HG03378 (cell line): ENCODE data around the gene TEX261.
A peak's percentile ranks its signal among the peaks of the same experiment; 100 is the strongest.
"Not testable (repeated sequence)": the region's sequence is repeated elsewhere in the genome, so short reads cannot be mapped to it uniquely, and the experiment has no call there.

Experiments used
- ATAC-seq: cut with Tn5 transposase; IDR thresholded peaks from one replicate; pipeline ENCODE4 v1.9.1; 2021; ENCODE audit warnings: mild to moderate bottlenecking, moderate library complexity; ENCODE audit not compliant: unreplicated experiment

TEX261 gene

DNA sequence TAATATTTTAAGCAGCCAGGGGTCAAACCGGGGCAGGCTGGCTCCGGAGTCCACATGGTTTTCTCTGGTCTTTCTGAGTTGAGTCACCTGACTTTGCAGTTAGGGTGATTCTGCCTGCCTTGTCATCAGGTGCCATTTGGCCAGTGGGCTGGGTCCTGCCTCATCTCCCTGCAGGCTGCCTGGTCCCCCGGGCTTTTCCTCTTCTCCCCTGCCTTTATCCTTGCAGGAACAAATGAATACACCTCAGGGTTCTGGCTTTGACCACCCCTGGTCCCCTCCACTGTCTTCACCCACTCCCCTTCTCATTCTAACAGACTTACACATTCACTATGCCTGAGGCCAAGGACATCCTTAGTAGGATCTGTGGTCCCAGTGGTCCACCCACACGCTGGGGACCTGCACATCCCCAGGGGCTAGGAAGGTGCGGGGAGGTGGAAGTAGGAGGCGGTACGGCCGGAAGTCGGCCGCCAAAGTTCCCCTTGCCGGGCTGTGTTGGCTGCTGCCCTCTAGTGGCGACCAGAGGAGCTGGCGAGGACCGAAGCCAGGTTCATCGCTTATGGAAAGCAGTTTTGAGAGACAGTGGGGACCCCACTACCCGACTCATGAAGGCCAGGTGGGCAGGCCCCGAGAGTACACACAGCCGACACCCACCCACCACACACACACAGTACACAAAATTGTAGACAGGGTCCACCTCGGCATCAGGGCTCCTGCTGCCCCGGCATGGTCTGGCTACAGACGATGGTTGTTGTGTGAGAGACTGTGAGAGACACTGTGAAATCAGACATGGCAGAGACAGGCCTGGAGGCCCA lies 6.3 kb upstream of the TEX261 start:
- peak; percentile 87 for ATAC-seq

DNA sequence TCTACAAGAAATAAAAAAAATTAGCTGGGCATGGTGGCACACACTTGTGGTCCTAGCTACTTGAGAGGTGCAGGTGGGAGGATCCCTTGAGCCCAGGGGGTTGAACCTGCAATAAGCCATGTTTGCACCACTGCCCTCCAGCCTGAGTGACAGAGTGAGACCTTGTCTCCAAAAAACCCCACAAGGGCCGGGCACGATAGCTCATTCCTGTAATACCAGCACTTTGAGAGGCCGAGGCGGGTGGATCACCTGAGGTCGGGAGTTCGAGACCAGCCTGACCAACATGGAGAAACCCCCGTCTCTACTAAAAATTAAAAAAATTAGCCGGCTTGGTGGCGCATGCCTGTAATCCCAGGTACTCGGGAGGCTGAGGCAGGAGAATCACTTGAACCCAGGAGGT lies 5.3 kb upstream of the TEX261 start:
- ATAC-seq: not testable (repeated sequence)

DNA sequence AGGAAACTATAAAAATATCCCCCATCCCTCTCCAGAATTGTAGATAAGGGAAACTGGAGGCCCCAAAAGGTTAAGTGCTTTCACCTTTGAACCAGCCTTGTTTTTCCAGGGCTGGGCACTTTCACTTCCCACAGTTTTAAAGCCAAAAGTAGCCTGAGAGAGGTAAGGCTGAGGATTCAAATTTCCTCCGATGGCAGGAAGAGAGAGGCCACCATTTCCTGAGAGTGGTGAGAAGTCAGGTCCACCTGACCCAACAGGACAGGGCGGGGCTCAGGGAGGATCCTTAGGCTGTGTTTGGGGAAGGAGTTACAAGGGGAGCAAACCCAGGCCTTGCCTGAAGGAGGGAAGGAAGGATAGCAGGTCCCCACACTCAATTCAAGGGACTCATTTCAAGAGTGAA lies 4.7 kb upstream of the TEX261 start:
- no peak for ATAC-seq

- not testable (repeated sequence) for ATAC-seq
Measured at GRCh38 chr2:70998885-70999284, 4.2 kb upstream of the TEX261 start.

DNA sequence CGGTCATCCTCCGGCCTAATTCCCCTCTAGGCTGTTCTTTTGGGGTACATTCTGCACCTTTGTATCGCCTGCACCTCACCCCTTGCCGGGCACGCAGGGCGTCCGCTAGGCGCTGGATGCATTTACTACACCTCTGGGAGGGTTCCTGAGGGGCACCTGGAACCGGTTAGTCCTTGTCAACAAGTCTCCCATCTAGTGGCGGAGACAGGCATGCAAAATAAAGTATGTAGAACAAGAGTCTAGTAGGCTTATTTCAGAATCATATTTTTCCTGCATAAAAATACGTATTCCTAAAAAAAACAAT lies 705 bp upstream of the TEX261 start:
- ATAC-seq: peak; percentile 46

DNA sequence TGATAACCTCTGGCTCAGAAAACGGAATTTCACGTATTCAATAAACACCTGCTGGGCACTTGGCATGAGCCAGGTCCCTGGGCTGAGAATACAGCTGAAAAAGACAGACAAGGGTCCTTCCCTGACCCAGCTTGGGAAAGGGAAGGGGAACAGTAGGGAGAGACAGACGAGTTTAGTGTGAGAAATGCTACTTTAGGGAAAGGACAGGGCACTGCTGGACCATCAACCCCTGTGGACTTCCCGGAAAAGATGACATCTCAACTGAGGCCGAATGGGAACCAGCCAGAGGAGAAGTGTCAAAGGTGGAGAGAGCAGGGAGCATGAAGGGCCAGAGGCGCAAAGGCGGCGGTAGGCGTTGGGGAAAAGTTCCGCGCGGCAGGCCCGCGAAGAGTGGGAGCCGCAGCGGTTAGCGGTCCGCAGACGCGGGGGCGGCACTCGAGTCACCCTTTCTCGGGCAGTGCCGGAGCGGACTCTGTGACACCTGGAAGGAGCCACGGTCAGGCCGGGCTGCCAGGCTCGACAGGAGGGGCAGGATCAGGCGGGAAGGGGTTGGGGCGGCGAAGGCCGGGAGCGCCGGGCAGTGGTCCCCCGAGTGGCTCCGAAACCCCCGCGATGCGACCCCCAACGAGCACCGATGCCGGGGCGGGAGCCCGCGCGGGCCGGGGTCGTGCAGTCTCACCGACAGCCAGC lies 519 bp downstream of the TEX261 start:
- peak; percentile 12 for ATAC-seq

DNA sequence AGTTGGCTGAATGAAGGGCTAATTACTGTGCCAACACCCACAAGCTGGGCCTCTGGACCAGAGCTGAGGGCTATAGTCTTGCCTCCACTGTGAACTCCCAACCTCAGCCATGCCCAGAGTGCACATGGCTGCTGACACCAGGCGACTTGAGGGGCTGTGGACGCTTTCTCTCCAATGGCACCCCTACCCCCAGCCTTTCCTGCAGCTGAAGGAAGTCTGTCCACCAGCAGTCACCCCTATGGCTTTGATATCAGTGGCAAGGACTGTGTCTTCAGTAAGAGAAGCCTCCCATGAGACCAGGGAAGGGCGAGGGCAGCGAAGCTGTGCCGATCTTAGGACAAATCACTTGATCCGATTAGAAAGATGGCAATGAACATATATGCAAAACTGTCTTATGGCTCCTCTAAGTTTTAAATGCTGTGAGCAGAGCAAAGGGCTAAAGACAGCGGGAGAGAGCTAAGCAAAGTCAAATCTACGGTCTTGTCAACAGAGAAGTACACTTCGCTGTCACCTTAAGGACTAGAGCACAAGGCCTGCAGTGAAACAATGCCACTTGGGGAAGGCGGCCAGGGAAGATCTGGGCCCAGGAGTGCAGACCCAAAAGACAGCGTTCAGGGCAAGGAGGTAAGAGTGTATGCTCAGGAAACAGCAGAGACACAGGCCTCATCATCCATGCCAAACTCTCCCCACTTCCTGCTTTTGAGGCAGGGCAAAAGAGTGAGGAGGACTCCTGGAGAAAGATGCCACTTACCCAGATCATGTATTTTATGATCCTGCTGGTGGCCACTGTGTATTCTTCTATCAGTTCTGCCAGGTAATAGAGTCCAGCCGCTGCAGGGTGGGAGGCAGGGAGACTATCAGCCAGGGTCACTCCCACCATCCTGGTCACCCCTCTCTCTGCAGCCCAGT lies 1.5 kb downstream of the TEX261 start:
- no peak for ATAC-seq

- ATAC-seq: no peak
Measured at GRCh38 chr2:70991742-70992141, 2.9 kb downstream of the TEX261 start.

GRCh38 chr2:70991142-70991541 lies 3.5 kb downstream of the TEX261 start:
- no peak for ATAC-seq

DNA sequence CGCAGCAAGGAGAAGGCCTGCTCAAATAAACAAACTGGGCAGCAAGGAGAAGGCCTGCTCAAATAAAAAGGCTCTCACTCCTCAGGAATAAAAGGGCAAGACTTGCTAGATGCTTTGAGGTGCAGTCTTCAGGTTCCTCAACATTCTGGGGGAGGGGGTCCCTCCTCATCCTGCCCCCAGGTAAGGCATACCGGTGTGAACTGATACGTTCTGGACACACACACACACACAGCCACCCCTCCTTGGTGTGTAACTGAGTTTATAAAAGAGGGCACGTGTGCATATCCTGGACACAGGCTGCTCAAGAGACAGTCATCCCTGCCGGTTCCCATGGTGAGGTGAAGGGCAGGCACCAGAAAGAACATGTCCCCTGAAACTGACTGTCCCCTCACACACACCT lies 4.5 kb downstream of the TEX261 start:
- no peak for ATAC-seq

GRCh38 chr2:70988726-70989648 lies 5.7 kb downstream of the TEX261 start:
- ATAC-seq: no peak

DNA sequence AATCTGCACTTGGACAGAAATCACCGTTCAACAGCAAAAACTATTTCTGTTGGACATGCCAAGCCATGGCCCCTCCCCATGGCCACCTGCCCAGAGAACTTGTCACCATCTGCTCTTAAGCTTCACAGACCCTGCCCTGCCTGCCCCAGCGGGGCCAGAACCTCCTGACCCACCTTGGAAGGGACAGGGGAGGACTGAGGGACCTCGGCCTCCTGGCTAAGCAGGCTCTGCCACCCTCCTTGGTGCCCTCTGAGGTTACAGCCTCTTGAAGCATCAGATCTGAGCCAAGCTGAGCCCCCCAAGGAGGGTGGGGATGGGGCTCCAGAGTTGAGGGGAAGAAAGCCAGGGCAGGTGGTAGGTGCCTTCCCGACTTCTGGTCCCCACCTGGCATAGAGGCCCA lies 6.5 kb downstream of the TEX261 start:
- no peak for ATAC-seq

DNA sequence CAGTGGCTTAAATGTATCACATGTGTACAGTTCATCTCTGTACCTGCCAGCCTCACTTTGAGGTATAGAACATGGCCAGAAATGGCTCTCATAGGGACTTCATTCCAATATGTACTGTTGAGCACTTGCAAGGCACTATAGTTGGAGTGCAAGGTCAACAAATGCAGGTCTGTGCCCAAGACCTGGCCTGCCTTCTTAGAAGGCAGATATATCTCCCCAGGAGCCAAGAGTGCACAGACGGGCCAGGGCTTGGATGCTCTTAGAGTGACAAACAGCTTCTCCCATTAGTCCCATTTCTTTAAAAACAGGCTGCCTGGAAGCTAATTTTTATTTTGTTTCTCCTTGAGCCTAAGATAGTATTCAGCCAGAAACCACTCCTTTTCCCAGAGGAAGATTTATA lies 7.3 kb downstream of the TEX261 start:
- no peak for ATAC-seq

- ATAC-seq: no peak
Measured at GRCh38 chr2:70986499-70987189, 8.0 kb downstream of the TEX261 start.

- ATAC-seq: no peak
Measured at GRCh38 chr2:70985956-70986355, 8.7 kb downstream of the TEX261 start.

- ATAC-seq: no peak
Measured at GRCh38 chr2:70985283-70985688, 9.4 kb downstream of the TEX261 start.

DNA sequence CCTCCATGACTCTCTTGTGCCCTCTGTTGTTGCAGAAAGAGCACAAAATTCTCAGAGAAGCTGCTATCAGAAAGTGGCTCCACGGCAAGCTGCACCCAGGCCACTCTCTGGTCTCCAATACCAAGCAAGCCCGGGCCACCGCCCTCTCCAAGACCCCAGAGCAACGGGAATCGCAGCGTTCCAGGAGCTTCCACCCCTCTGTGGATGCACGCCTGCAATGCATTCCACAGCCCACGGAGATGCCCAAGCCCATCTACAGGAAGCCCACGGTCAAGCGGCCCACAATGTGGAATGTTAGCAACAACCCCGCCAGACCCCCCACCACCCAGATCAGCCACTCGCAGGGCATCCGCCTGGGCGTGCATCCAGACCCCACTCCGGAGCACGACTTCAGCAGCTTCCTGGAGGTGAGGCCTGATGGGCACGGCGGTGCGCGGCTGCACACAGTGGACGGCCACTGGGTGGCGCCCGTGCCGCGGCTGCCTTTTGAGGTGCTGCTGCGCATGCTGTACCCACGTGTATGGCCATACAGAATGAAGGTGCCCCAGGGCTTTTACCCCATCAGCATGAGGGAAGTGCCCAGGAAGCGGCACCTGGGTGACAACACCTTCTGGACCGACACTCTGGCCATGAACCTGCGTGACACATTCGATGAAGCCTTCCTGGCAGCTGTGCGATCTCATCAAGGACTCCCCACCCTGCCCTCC lies 9.9 kb downstream of the TEX261 start:
- peak; percentile 75 for ATAC-seq

GRCh38 chr2:70984228-70984575 lies 10.5 kb downstream of the TEX261 start:
- ATAC-seq: no peak

GRCh38 chr2:70983506-70984227 lies 11.0 kb downstream of the TEX261 start:
- no peak for ATAC-seq
